H9 (cell line): ENCODE data around the gene PLCB1. TPM values are rescaled to one million over a fixed set of nuclear protein-coding genes. Genes with fewer than 3 reads are reported as not detected.

Source experiments
- DNase-seq: peaks from one replicate; pipeline ENCODE4 v3.0.0-alpha.2; 2017
- H2AFZ ChIP-seq: one replicate; pipeline ENCODE4 v1.6.1; 2013; ENCODE audit warnings: mild to moderate bottlenecking, low read length, control low read depth, moderate library complexity
- H2AK5ac ChIP-seq: 2 replicates; pipeline ENCODE4 v1.6.1; 2013; ENCODE audit warnings: low read length, control low read depth, mixed read lengths; ENCODE audit not compliant: insufficient read length
- H2BK120ac ChIP-seq: one replicate; pipeline ENCODE4 v1.6.1; 2013; ENCODE audit warnings: low read depth, mild to moderate bottlenecking, low read length, control low read depth, inconsistent platforms; ENCODE audit not compliant: poor library complexity, severe bottlenecking
- H2BK12ac ChIP-seq: 2 replicates; pipeline ENCODE4 v1.6.1; 2013; ENCODE audit warnings: low read length, control low read depth, mixed read lengths, low read depth; ENCODE audit not compliant: insufficient read length
- H2BK15ac ChIP-seq: 2 replicates; pipeline ENCODE4 v1.6.1; 2013; ENCODE audit warnings: low read depth, low read length, control low read depth
- H2BK20ac ChIP-seq: one replicate; pipeline ENCODE4 v1.6.1; 2013; ENCODE audit warnings: low read depth, mild to moderate bottlenecking, low read length, control low read depth, inconsistent platforms; ENCODE audit not compliant: poor library complexity, severe bottlenecking
- H2BK5ac ChIP-seq: 2 replicates; pipeline ENCODE4 v1.6.1; 2013; ENCODE audit warnings: low read length, control low read depth, mixed read lengths; ENCODE audit not compliant: insufficient read length
- H3K14ac ChIP-seq: 2 replicates; pipeline ENCODE4 v1.6.1; 2013; ENCODE audit warnings: low read length, control low read depth; ENCODE audit not compliant: insufficient read depth
- H3K18ac ChIP-seq: 2 replicates; pipeline ENCODE4 v1.6.1; 2013; ENCODE audit warnings: low read depth, mild to moderate bottlenecking, mixed read lengths, low read length, control low read depth; ENCODE audit not compliant: insufficient read length
- H3K23ac ChIP-seq: 2 replicates; pipeline ENCODE4 v1.6.1; 2013; ENCODE audit warnings: low read length, control low read depth, mixed read lengths, low read depth; ENCODE audit not compliant: insufficient read length
- H3K23me2 ChIP-seq: 2 replicates; pipeline ENCODE4 v1.6.1; 2013; ENCODE audit warnings: low read depth, mild to moderate bottlenecking, mixed read lengths, low read length, control low read depth; ENCODE audit not compliant: insufficient read length, poor library complexity, severe bottlenecking
- H3K27ac ChIP-seq: 2 replicates; pipeline ENCODE4 v1.5.1; 2013; ENCODE audit warnings: low read length, control low read depth, mixed read lengths, low read depth; ENCODE audit not compliant: insufficient read length
- H3K27me3 ChIP-seq: 2 replicates; pipeline ENCODE4 v1.6.1; 2013; ENCODE audit warnings: low read length, control low read depth, inconsistent platforms; ENCODE audit not compliant: insufficient read depth
- H3K4ac ChIP-seq: 2 replicates; pipeline ENCODE4 v1.6.1; 2013; ENCODE audit warnings: low read depth, mild to moderate bottlenecking, control low read depth, inconsistent platforms, low read length, moderate library complexity
- H3K4me1 ChIP-seq: 2 replicates; pipeline ENCODE4 v1.6.1; 2013; ENCODE audit warnings: low read length, control low read depth, inconsistent platforms; ENCODE audit not compliant: insufficient read depth
- H3K4me2 ChIP-seq: 2 replicates; pipeline ENCODE4 v1.6.1; 2013; ENCODE audit warnings: low read length, control low read depth, mixed read lengths; ENCODE audit not compliant: insufficient read length, insufficient read depth
- H3K56ac ChIP-seq: 2 replicates; pipeline ENCODE4 v1.6.1; 2013; ENCODE audit warnings: low read depth, mild to moderate bottlenecking, mixed read lengths, low read length, control low read depth; ENCODE audit not compliant: insufficient read length
- H3K79me1 ChIP-seq: 2 replicates; pipeline ENCODE4 v1.6.1; 2013; ENCODE audit warnings: low read depth, mild to moderate bottlenecking, moderate library complexity, low read length, control low read depth, inconsistent platforms; ENCODE audit not compliant: insufficient read depth, poor library complexity, severe bottlenecking
- H3K79me2 ChIP-seq: 2 replicates; pipeline ENCODE4 v1.6.1; 2013; ENCODE audit warnings: low read length, control low read depth, inconsistent platforms; ENCODE audit not compliant: insufficient read depth
- H3K9ac ChIP-seq: 2 replicates; pipeline ENCODE4 v1.6.1; 2013; ENCODE audit warnings: low read length, control low read depth, mixed read lengths; ENCODE audit not compliant: insufficient read length; ENCODE audit errors: extremely low read depth
- H3K9me3 ChIP-seq: one replicate; pipeline ENCODE4 v1.6.1; 2013; ENCODE audit warnings: low read depth, low read length, inconsistent platforms; ENCODE audit not compliant: control insufficient read depth
- H3T11ph ChIP-seq: one replicate; pipeline ENCODE4 v1.6.1; 2013; ENCODE audit warnings: mild to moderate bottlenecking, low read length, control low read depth, inconsistent platforms
- H4K20me1 ChIP-seq: one replicate; pipeline ENCODE4 v1.6.1; 2013; ENCODE audit not compliant: control insufficient read depth, insufficient read length, insufficient read depth
- H4K5ac ChIP-seq: 2 replicates; pipeline ENCODE4 v1.6.1; 2013; ENCODE audit warnings: low read depth, mild to moderate bottlenecking, mixed read lengths, low read length, control low read depth; ENCODE audit not compliant: insufficient read length
- H4K8ac ChIP-seq: replicated peaks from 2 replicates; pipeline ENCODE4 v1.6.1; 2013; ENCODE audit warnings: low read length, control low read depth, mixed read lengths, low read depth; ENCODE audit not compliant: insufficient read length
- H4K91ac ChIP-seq: 2 replicates; pipeline ENCODE4 v1.6.1; 2013; ENCODE audit warnings: low read depth, mild to moderate bottlenecking, moderate library complexity, mixed read lengths, low read length, control low read depth; ENCODE audit not compliant: insufficient read length
- H3K27ac Mint-ChIP-seq, 3 experiments: 2 replicates in 2 of 3; 3 replicates in 1 of 3; pipeline ENCODE4 v1.8.0; 2020 to 2021; ENCODE audit warnings: mixed read lengths in 3 of 3, mild to moderate bottlenecking in 1 of 3, moderate library complexity in 1 of 3
- H3K27me3 Mint-ChIP-seq: 2 replicates; pipeline ENCODE4 v1.8.0; 2021; ENCODE audit warnings: low read depth, mild to moderate bottlenecking, moderate library complexity, mixed read lengths
- H3K36me3 Mint-ChIP-seq, 3 experiments: 2 replicates in 2 of 3; 3 replicates in 1 of 3; pipeline ENCODE4 v1.8.0; 2020 to 2021; ENCODE audit warnings: low read depth in 3 of 3, mixed read lengths in 3 of 3; ENCODE audit not compliant: insufficient read depth in 1 of 3
- H3K4me1 Mint-ChIP-seq, 2 experiments: 2 replicates each; pipeline ENCODE4 v1.8.0; 2020; ENCODE audit warnings: mixed read lengths in 2 of 2
- H3K4me3 Mint-ChIP-seq, 2 experiments: 2 replicates in 1 of 2; 3 replicates in 1 of 2; pipeline ENCODE4 v1.8.0; 2020 to 2021; ENCODE audit warnings: mild to moderate bottlenecking in 2 of 2, mixed read lengths in 2 of 2, moderate library complexity in 1 of 2
- H3K9me3 Mint-ChIP-seq, 2 experiments: 2 replicates in 1 of 2; 3 replicates in 1 of 2; pipeline ENCODE4 v1.8.0; 2020; ENCODE audit warnings: mild to moderate bottlenecking in 2 of 2, mixed read lengths in 2 of 2, moderate library complexity in 1 of 2
- CTCF ChIP-seq: fragments of 200-600 bp; sonication (generic); conservative IDR thresholded peaks from 3 replicates; pipeline ENCODE4 v1.8.0; 2021; ENCODE audit warnings: antibody characterized with exemption, mild to moderate bottlenecking
- WGBS: extraction: QIAGEN DNeasy Blood & Tissue Kit; methylation state at CpG from one replicate; pipeline ENCODE4 v1.1.7; 2013; ENCODE audit warnings: missing lambda C conversion rate, low lambda C conversion rate, mixed read lengths; ENCODE audit not compliant: insufficient read length; ENCODE audit errors: extremely low coverage; 5-methylcytosine and 5-hydroxymethylcytosine counted together
- total RNA-seq: library from RNA; stranded (reverse); gene quantifications from 2 replicates; pipeline ENCODE4 v1.2.1, GENCODE V29; 2021

The PLCB1 gene
- total RNA-seq, 1 experiment from 2014 or later: 11.5 TPM

- Histone ChIP-seq H2BK120ac (no peak overlapping the region), H3T11ph (no peak overlapping the region), H3K18ac (no peak overlapping the region), H3K79me2 (no peaks in the 10 kb centered on the region), H3K27ac (no peak overlapping the region), H3K23ac (no peak overlapping the region), H2BK12ac (no peak overlapping the region), H3K79me1 (no peaks in the 10 kb centered on the region), H2BK15ac (no peak overlapping the region), H4K91ac (no peak overlapping the region), H2BK5ac (no peak overlapping the region), H3K23me2 (no peaks in the 10 kb centered on the region), H2AFZ (no peak overlapping the region), H3K9ac (no peak overlapping the region), H3K4me1 (peaks cover 4% of the 10 kb centered on the region), H3K56ac (no peak overlapping the region), H2AK5ac (no peak overlapping the region), H4K20me1 (no peaks in the 10 kb centered on the region), H3K9me3 (no peaks in the 10 kb centered on the region), H4K5ac (no peak overlapping the region), H4K8ac (no peak overlapping the region), H2BK20ac (no peak overlapping the region), H3K14ac (no peak overlapping the region), H3K27me3 (no peaks in the 10 kb centered on the region), H3K4me2 (no peak overlapping the region), H3K4ac (no peak overlapping the region)
- H3K36me3 Mint-ChIP-seq: no peaks in the 10 kb centered on the region
- no peak overlapping the region for H3K4me3 Mint-ChIP-seq
- DNase-seq: no peak
- TF ChIP-seq CTCF: no peak
- H3K27me3 Mint-ChIP-seq: no peaks in the 10 kb centered on the region
- no CpG with 5 or more reads among the region's 8 CpGs for WGBS
- H3K9me3 Mint-ChIP-seq: no peaks in the 10 kb centered on the region
- peaks cover 18% of the 10 kb centered on the region in 2 experiments for H3K4me1 Mint-ChIP-seq
- H3K27ac Mint-ChIP-seq: no peak overlapping the region
These were observed 232.1 kb downstream of the PLCB1 start for GRCh38 chr20:8363970-8364733.
